ENCODE data around the gene STK32C.

GRCh38 chr10:132225073-132225848 is 82.5 kb downstream of the STK32C start:
- TF ChIP-seq CTCF (conservative IDR thresholded peaks at IDR 0.05) (no peak), EZH2 (IDR thresholded peaks at IDR 0.05; ENCODE audit: low read depth) (no peak)
